Amygdala (tissue), 56 donors: Measurements from ENCODE around the gene DUSP5.
A peak's percentile ranks its signal among the peaks of the same experiment; 100 is the strongest.

Source experiments
- DNase-seq, 56 donors: peaks; one replicate each; lab custom pipeline; 2025; lab: John Stamatoyannopoulos, UW

The DUSP5 gene

DNA sequence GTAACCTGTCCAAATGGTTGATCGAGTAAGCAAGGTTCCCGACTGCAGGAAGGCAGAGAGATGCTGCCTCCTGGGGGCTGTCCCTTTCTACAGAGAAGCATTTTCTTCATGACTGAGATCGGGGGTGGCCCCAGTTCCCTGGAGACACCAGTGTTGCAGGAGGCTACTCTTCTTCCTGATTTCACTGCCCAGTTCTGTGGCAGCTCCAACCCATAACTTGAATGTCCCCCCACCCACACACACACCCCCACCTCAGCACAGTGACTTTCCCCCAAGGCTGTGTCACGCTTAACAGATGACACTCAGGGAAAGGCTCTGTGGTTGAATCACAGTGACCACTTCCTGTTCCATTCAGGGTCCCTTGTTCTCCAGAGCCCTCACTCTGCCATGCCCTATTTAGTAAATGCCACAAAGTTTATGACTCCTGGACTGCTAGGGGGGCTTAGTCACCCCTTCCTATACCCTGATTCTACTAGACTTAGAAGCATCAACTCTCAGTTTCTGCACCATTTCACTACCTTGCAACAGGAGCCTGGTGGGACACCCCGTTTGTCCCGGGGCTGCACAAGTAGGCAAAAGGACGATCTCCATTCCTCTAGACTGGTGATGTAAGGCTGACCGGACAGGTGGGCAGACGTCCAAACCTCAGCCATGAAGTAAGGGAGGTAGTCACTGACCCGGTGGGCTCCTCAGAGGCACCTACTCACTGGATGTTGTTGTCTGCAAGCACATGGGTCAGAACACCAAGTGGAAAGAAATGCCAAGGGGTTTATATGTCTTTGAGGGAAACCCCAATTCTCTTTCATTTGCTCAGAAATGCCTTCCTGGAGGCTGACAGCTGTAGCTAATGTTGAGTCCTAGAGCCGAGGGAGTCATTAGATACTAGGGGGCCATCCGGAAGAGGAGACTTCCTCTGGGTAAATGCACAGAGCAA lies 38.5 kb downstream of the DUSP5 start:
- DNase-seq = no peak

DNA sequence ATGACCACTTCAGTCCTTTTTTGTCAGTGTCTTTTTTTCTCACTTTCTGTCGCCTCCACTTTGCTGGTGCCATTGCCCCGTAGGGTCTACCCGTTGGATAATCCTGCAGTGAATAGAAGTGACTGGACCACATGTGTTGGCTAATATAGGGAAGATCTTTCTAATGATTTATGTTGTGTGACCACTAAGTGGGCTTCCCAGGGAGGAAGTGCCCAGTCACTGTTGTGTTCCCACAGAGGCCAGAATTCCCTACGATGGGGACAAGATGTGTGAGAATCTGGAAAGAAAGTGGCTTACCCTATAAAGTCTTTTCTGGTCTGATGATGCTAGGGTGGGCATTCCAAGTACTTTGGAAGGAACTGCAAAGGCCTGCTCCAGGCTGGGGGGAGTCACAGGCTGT lies 41.4 kb downstream of the DUSP5 start:
- no peak for DNase-seq

DNA sequence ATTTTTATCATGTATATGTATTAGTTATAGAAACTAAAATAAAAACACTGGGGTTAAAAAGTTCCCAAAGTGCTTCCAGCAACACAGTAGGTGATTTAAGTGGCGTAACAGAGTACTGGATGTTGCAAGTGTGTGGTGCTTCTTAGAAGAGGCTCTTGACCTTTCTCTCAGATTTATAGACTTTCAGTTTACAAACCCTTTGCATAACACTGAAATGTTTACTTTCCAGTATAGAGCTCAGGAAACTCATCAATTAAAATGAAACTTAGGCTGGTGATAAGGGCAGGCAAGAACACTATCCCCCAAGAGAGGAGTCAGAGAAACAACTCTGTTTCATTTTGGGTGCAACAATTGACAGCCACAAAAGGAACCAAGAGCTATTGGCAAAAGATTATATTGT lies 42.3 kb downstream of the DUSP5 start:
- no peak for DNase-seq

DNA sequence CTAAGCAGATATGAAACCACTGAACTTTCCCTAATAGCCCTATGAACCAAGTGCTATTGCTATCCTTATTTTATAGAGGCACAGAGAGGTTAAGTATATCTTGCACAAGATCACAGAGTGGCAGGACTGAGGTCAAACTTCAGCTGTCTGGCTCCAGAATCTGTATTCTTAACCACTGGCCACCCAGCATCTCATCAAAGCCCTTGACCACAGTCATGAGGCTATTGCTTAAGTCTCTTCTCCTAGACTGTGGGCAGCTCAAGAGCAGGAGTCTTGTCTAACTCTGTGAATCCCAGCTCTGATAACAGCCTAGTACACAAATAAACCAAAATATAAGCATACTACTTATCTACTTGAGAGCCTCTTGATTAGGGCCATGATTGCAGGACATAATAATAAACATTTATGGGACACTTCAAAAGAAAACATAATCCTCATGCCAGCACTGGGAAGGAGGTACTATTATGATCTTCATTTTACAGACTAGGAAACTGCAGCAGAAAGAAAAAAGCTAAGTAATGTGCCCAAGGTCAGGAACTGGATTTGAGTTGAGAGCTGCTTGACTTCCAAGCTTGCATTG lies 47.3 kb downstream of the DUSP5 start:
- no peak for DNase-seq

DNA sequence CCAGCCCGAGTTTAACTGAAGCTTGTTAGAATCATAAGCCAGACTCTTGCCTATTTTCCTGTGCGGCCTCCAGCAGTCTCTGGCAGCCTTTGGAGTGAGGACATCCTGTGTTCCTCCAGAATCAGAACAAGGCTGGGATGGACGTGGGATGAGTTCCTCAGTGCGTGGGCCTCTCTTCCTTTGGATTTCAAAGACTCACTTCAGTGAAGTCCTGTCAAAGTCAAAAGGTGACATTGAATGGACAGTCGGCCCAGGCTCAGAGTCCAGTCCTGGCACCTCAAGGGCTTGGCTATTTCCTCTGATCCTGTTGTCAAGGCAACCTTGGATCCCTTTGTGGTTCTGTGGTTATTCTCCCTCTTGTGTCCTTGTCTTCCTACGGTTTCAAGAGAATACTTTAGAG lies 48.4 kb downstream of the DUSP5 start:
- DNase-seq = no peak

DNA sequence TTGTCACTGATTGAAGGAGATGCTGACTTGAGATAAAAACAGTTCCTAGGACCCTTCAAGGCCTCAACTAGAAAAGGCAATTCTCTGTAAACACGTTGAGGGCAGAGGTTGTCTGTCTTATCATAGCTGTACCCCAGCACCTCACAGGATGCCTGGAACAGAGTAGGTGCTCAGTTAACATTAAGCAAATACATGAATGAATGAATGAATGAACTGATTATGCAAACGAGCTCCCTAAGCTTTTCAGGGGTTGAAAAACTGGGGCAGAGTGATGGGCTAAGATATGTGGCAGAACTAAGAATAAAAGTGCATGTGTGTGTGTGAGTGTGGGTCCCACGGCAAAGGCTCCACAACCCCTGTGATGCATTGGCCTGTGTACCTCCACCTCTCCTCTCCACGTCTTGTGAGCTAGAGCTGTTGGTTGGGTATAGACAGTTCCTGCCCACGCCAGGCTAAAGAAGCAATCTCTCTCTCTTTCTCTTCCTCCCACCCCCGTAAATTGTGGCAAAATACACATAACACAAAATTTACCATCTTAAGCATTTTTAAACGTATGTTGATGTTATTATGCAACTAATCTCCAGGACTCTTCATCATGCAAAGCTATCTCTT lies 48.9 kb downstream of the DUSP5 start:
- no peak for DNase-seq

DNA sequence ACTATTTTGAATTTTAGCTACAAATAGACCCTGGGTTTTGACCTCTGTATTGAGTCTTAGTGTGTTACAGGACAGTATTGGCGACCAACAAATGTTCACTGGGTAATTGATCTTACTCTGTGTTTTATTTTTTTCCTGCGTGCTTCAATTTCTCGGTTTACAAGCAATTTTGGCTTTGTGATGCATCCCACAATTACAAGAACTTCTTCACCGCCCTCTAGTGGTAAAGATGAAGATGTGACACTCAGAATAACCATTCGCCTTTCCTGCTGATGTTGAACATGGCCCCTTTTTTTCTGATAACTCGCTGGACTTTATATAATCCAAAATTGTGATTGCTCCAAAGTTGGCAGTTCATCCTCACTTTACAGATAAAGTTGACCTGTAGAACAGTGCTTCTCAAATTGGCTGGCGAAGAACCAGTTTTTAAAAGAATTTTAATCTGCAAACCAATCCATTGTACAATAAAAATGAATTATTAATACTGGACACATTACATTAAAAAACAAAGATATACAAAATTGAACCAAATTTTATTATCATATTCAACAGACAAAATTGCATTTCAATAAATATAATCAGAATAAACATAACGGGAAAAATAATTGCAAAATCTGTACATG lies 49.5 kb downstream of the DUSP5 start:
- DNase-seq = peak in 1 of 56 donors; percentile 35

DNA sequence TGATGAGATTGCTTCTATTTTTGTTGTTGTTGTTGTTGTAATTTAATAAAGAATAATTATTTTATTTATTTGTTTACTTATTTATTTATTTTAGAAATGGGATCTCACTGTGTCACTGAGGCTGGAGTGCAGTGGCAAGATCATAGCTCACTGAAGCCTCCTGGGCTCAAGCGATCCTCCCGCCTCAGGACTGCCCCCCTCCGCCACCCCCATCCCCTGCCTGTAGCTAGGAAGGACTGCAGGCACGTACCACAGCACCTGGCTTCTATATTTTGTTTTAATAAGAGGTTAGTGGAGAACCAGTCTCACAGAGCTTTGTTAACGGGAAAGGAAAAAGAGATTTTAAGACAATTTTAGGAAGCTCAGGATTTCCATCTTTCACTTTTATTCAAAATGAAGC lies 50.3 kb downstream of the DUSP5 start:
- no peak for DNase-seq

DNA sequence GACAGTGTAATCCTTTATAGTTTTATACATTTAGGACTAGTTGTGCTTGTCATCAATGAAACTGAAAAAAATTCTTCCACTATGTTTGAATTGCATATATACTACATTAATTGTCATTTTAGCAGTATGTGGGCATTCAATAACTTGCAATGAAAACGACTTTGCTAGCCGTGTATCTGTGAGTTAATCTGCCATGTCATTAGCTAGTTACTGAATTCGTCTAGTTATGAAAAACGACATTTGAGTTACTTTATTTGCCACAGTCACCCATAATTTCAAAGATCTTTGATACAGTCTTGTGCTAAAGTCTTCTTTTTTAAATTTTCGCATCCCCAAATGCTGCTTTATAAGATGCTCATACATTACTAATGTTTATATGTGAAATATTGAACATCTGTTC lies 51.5 kb downstream of the DUSP5 start:
- no peak for DNase-seq

DNA sequence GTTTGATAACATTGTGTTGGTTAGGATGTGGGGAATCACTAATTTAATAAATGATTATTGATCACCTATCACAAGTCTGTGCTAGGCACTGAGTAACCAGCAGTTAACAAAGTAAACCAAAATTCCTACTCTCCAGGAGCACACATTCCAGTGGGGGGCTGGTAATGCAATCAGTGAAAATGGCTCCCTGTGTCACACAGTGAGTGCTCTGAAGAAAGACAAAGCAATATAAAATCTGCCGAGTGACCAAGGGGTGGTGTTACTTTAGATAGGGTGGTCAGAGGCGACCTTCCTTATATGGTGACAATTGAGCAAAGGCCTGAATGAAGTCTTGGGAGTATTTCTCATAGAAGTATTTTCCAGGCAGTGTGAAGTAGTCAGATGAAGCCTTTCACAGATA lies 56.2 kb downstream of the DUSP5 start:
- no peak for DNase-seq

DNA sequence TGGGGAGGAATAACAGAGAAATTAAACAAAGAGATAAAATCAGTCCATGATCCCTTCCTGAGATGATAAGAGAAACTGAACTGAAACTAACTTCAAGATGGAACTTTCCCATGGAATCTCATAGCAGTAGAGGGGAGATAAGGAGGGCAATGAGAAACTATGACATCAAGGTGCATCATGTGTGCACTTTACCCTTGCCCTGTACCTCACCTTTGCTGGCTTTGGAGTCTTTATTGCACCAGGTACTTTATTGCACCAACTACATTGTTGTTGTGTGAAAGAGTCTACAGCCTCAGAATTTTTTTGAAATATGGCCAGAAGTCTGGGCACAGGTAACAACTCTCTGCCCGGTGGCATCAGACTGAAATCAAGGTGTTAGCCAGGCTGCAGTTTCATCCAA lies 58.6 kb downstream of the DUSP5 start:
- no peak for DNase-seq

DNA sequence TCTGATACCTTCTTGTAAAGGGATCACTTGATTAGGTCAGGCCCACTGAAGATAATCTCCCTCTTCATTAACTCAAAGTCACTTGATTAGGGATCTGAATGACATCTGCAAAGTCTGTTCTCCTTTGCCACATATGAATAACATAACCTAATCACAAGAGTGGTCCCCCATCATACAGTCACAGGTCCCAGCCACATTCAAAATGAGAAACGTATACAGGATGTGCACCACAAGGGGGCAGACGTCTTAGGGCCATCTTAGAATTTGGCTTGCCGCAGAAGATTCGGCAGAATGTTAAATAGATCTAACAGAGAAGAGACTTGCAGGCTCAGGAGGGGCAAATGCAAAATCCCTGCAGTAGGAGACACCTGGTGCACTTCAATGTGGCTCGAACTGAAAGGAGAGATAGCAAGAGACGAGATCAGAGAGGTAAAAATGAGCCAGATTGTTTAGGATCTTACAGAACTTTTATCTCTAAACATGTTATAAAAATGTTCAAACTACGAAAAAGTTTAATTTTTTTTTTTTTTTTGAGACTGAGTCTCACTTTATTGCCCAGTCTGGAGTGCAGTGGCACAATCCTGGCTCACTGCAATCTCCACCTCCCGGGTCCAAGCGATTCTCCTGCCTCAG lies 59.4 kb downstream of the DUSP5 start:
- DNase-seq = peak in 2 of 56 donors; percentile 7 to 57

DNA sequence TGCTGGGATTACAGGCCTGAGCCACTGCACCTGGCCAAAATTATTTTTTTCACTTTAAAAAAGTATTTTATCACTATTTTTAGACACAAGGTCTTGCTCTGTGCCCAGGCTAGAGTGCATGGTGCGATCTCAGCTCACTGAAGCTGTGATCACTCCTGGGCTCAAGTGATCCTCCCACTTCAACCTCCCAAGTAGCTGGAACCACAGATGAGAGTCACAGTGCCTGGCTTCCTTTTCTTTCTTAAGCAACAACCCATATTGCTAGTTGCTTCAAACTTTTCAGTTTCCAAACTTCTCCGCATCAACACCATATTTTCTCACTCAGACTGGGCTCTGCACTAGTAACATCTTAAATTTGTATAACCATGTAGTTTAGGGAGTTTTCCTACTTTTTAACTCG lies 60.3 kb downstream of the DUSP5 start:
- no peak for DNase-seq

DNA sequence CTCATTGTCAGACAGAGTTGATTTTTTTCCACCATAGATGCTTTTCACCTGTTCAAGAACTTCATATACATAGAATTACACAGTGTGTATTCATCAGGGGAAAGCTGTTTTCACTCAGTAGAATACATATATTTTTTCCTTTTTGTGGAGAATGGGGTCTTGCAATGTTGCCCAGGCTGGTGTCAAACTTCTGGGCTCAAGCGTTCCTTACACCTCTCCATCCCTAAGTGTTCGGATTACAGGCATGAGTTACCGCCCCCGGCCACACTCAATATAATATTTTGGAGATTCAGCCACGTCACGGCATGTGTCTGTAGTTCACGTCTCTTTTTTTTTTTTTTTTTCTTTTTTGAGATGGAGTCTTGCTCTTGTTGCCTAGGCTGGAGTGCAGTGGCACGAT lies 62.3 kb downstream of the DUSP5 start:
- no peak for DNase-seq
